Suppressor macrophage treated with lipopolysaccharide for 4 hours (primary cell): ENCODE results near the gene ATP8A2.
"Not testable (repeated sequence)": the region's sequence is repeated elsewhere in the genome, so short reads cannot be mapped to it uniquely, and the experiment has no call there.

Experiments used
- DNase-seq: peaks from one replicate; pipeline ENCODE4 v3.0.0-alpha.2; 2020

The ATP8A2 gene

DNA sequence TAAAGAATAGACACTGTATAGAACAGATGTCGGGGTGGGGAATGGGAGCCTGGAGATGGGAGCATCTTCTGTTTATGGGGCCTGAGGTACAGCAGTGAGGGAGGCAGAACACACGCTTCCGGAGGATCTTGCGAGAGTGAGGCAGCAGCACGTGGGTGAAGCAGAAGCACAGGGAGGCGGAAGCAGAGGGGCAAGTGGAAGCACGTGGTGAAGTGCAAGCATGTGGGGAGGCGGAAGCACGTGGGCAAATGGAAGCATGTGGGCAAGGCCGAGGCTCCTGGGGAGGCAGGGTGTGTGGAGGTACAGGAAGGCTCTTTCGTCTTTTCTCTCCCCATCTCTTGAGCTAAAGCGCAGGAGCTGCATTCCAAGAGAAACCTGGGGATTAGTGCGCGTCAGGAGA is 198.4 kb downstream of the ATP8A2 start:
- no peak for DNase-seq

DNA sequence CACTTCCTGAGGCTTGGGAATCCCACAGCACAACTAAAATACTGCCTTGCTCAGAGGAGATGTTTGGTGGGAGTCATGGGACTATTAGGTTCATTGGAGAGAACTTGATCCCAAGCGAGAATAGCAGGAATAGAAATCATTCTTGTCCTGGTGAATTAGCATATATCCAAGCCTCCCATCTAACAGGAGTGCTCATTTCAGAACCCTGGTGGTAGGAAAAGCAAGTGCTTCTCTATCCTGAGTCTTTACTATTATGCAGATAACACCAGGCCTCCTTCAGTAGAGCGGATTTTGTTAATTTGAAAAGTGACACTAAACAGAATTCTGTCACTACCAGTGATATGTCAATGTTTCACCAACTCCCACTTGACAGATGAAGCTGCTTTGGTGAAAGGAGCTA is 199.5 kb downstream of the ATP8A2 start:
- DNase-seq = no peak

DNA sequence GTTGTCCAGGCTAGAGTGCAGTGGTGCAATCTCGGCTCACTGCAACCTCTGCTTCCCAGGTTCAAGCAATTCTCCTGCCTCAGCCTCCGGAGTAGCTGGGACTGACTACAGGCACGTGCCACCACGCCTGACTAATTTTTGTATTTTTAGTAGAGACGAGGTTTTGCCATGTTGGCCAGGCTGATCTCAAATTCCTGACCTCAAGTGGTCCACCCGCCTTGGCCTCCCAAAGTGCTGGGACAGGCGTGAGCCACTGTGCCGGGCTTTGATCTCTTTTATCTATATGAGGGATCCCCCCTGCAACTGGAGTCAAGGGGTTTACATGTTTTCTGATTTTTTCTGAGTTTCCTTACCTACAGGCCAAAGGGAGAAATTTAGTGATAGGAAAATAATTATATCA is 200.4 kb downstream of the ATP8A2 start:
- DNase-seq = not testable (repeated sequence)

DNA sequence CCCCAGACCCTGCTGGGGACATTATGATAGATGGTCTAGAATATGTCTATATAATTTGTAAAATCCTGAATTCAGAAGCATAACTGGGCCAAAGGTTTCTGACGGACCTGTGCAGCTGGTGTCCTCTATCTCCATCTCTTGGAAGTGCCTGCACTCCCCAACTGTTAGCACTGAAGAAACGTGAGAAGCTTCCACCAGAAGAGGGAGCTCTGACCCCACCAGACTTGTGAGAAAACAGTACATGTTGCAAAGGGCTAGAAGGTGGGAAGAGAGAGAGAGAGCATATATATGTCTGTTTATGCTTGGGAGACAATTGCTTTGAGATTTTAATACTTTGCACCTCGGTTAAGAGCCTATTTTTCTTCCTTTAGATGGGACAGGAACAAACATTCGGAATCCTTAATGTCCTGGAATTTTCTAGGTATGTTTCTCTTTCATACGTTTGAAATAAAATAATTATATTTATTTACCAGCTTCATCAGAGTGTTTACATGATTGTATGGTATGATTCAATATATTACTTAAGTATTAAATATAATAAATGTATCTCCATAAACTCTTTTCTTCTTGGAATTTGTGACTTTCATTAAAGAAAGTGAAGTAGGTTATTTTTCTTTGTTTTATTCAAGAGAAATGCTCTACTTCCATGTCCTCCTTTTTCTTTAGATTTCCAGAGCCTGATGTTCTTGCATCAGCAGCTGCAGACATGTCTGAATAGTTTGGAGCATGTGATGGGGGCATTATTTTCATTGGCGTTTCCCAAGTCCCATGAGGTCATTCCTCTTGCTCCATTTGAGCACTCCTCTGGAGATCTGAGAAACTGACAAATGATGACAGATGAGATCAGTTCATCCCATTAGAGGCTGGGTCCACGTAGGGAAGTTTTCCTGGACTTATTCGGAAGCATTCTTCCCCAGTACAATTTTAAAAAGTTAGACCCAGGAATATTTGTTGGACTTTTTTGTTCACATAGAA is 202.9 kb downstream of the ATP8A2 start:
- peak; percentile 69 for DNase-seq

DNA sequence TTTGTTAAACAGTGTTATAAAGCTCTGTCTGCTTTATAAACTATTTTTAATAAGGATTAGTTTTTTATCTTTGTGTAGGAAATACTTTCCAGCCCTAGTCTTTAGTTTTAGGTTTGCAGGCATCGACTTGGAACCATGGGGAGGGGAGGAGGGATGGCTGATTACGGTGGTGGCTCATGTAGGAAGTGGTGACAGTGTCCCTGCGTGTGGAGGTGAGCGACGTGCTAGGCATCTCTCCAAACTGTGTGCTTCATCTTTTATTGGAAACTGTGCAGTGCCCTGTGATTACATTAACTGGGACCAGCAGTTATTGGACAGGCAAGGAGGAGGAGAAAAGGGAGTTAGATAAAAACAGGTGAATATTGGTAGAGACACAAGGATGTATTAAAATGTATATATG is 203.8 kb downstream of the ATP8A2 start:
- no peak for DNase-seq

DNA sequence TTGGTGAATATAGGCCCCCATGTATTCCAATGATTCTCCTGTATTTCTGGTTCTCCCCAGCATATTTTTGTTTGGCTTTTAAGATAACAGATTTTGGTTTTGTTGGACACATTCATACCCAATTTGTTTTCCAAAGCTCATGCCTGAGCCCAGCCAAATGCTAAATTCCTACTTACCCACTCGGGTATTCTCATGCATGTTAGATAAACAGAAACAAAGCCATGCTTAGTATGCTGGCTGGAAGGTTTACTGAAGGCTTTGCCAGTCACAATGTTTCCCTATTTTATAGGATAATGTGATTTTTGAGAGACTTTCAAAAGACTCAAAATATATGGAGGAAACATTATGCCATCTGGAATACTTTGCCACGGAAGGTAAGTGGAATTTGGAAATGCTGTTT is 206.8 kb downstream of the ATP8A2 start:
- no peak for DNase-seq

DNA sequence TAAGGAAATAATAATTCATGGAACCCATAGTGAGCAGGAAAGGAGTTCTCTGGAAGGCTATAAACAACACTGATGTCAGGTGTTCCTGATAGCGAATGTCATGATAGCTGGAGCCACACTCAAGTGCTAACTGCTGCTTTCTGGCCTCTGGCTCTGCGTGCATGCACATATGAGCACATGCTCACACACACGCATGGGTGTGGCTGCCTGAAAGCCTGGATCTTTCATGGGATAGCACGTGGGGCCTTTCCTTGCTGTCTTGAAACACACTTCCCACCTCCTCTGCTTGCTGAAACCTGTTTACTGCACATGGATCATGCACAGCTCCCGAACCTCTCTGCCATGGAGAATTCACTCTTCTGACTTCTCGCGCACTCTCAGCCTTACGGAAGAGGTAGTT is 207.4 kb downstream of the ATP8A2 start:
- no peak for DNase-seq

DNA sequence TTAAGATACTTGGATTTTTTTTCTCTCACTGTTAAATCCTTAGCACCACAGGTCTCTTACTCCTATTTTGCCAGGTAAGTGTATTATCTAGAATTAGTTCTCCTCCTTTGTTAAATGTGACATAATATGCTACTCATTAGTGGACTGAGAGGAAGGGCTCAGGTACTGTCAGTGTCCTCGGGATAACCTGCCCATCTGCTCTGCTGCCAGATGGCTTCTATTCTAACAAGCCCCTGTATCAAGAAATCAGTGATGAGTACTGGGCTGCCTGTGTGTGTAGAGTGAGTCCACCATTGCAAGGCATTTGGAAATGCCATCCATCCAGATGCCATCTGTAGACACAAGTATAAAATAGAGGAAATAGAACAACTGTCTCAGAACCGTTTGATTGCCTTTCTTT is 209.6 kb downstream of the ATP8A2 start:
- DNase-seq = no peak

DNA sequence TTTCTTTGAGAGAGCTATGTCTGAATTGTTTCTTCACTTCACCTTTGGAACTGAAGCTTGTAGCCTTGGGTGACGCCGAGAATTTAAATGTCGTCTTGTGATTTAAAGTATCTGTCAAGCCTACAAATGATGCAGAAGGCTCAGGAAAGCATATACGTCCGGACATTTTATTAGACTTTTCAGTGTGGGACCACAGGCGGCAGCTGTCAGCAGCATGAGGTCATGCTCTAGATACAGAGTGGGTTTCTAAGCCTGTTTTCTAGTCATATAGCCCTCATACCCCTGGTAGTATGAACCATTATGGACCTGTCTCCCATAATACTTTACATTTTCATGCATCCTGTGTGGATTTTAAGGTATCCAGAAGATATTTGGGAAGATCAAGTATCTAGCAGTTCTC is 212.3 kb downstream of the ATP8A2 start:
- DNase-seq = no peak

DNA sequence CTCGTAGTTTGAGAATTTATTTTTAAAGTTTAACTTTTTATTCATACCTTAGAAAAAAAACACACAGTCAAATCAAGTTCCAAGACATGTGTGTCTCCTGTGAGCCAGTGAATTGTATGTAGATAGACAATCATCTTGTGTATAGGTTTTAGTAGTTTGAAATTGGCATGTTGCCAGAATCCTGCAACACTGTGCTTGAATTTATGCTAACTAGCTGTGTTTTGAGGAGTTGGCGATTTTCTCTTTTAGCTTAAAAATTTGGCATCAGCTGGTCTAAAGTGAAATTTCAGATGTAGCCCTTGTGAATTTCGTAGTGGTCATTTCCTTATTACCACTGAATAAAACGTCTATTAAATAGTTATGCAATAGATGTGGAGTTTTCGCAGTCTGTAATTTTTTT is 213.2 kb downstream of the ATP8A2 start:
- no peak for DNase-seq

DNA sequence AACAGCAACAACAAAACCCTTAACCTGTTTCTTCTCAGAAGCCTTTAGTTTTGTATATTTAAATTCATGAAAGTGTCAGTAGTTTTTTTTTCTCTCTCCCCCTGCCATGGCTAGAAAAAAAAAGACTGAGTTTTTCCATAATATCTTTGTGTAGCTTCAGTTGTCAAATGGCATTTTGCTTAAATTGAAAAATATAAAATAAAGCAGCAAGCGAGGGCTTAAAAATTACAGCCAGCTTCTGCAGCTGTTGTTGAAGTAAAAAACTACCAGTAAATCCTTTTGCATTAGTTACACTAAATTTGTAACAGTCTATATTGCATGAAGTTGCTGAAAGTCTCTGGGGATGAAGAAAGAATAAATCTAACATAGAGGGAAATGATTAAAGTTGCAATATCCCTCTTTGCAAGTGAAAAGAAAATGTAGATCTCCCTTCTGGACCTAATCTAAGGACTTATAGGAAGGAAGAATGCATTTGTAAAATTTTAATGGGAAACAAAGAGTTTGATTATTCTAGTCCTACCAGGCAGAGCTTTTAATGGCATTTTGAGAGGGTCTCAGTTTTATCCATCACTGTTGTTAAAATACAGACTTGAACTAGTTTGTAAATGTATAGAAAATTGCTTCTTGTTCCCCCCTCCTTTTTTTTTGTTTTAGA is 215.7 kb downstream of the ATP8A2 start:
- no peak for DNase-seq

DNA sequence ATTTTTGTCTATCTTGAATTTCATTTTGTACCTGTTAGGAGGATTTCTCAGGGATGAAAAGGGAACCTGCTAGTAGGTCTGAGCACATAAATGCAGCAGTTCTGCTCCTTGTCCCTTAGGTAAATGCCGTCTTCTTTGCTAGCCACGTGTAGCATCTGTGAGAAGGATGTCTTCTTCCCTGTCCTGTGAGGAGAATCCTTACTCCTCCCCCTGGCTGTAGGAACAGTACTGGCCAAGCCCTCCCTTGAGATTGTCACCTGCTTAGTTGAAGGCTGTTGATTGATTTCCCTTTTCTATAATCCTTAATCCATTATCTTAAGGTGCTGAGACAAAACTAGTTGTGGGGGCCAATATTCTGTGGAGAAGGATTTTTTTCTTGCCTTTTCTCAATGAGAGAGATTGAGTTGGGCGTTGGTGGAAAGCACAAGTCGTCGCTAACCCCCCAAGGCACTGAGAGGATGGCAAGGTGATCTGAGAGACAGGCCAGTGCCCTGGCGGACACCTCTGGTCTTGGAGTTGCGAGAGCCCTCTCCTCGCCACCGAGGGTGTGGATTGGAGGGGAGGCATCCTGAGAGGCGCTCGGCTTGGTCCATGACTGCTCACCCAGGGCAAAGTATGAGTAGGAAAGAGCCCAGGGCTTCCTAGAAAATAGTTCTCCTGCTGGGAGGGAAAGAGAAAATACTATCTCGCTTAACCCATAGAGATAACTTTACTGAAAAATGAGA is 216.7 kb downstream of the ATP8A2 start:
- DNase-seq = no peak

DNA sequence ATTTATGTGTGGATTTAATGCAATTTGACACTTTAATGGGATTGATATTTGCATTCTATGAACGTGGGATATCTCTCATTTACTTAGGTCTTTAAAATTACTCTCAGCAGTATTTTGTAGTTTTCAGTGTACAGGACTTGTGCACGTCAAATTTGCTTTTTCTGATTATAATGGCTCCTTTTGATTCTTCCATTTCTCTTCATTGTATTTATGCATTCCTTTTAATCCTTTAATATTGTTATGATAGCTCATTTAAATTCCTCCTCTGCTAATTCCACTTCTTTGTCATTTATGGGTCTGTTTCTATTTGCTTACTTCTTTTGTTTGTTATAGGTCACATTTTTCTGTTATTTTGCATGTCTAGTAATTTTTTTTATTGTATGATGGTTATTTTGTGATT is 226.6 kb downstream of the ATP8A2 start:
- DNase-seq = no peak

DNA sequence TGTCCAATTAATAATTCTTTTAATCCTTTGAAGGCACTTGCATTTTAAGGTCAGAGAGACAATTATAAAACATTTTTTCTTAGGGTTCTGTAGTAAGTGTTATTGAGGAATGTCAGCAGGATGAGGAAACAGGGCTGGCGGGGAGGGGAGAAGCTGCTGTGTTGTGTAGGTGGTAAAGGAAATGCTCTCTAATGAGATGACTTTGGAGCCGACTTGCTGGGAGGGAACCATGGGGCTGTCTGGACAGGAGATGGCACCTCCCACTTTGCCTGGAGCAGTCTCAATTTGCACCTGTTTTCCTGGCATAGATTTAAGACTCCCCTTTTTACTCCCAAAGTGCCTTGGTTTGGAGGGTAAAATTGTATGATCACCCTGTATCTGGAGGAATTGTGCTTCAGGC is 230.4 kb downstream of the ATP8A2 start:
- no peak for DNase-seq

DNA sequence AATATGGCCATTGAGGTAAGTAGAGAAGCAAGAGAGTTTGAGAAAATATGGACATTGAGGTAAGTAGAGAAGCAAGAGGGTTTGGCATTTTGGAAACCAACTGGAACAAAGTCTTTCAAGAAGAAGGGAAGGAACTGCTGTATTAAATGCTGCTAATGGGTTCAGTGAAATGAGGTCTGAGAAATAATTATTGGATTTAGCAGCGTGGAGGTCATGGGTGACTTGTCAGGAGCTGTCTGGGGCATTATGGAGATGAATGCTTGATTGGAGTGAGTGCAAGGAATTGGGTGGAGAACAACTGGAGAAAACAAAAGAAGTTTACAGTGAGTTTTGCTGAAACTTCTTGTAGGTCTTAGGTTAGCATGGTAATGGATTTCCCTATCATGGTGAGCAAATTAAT is 232.3 kb downstream of the ATP8A2 start:
- DNase-seq = no peak

DNA sequence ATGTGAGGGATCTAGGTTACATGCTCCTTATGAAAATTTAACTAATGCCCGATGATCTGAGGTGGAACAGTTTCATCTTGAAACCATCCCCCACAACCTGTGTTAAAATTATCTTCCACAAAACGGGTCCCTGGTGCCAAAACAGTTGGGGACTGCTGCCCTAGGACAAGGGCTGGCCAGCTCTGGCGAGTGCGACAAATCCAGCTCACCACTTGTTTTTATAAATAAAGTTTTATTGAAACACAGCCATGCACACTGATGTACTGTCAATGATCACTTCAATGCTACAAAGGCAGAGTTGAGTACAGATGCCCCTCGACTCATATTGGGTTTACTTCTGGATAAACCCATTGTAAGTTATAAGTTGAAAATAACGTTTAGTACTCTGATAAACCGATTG is 235.3 kb downstream of the ATP8A2 start:
- DNase-seq = no peak

DNA sequence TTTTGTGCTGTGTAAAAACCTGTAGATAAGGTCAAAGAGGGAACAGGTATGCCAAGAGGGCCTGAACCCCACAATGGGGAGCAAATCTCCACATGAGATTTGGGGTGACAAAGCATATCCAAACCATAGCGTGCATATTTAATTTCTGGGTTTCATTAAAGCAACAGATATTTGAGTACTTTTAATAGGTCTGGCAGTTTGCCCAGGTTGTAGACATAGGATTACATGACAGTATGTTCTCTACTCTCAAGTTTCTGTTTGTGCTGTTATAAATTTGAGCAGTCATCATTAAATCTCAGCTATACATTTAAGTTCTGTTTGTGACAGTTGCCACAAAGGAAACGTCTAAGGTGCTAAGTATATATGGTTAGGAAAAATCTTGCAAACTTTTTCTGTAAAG is 236.4 kb downstream of the ATP8A2 start:
- no peak for DNase-seq

DNA sequence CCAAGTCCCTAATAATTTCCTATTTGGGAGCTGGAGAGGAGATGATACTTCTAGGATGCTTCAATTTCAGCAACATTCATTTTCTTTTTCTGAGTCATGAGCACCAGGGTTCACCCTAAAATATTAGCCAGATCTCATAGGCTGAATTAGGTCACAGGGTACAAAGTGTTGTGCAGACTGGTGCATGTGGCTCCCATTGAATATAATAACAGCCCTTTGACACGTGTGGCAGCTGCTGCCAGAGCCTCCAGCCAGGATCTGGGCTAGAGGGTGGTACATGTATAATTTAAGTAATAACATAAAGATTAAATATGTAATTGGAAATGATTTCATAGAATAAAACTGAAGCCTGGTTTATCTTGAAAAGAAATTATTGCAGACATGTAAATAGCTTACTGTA is 244.9 kb downstream of the ATP8A2 start:
- DNase-seq = no peak

DNA sequence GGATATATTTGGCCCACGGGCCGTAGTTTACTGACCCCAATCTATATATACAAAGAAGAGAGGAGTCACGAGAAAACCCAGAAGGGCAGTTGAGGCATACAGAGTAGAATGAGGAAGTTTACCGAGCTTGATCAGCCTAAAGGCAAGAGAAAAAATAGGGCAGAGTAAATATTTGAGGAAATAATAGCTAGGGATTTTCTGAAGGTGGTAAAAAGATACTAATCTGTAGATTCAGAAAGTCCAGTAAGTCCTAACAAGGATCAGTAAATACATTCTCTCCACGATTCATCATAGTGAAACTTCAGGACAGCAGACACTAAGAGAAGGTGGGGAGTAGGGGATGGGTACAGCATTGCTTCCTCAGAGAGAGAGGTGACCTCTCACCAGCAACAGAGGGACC is 248.1 kb downstream of the ATP8A2 start:
- no peak for DNase-seq

DNA sequence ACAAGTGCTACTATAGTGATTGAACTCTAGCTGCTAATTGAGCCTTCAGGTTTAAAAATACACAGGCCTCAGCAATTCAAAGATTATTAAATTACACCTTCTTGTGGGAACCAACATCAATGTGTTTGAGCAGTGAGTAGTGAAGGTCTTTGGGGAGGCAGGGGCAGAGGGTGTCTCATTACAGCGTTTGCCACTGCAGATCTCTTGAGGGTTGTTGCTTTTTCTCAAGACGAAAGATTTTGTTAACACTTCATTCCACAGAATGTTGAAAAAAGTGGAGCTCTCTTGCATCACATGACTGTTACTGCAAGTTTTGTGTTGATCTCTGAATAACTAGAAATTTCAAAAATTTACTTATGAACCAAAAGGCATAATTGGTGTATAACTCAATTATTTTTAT is 253.6 kb downstream of the ATP8A2 start:
- no peak for DNase-seq

DNA sequence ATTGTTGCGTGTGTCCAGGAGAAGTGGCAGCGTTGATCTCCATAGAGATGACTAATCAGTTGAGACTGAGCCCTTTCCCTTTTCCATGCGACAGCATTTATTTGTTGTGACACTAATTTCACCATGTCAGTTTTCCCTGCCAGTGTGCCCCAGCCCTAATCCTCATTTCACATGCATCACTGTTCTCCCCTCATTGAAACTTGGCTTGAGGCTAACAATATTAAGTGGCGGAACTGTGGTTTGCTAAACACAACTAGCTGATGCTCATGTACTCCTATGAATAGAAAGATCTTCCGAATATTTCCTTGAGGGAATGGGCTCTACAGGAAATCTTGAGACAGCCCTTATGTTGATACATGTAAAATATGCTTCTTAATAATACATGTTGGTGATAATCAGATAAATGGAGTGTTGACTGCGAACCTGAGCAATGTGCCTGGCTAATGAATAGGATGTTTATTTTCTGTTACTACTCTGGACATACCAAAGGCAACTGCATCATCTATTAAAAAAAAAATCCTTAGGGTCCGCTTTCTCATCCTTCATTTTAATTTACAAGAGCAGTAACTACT is 258.6 kb downstream of the ATP8A2 start:
- DNase-seq = no peak

DNA sequence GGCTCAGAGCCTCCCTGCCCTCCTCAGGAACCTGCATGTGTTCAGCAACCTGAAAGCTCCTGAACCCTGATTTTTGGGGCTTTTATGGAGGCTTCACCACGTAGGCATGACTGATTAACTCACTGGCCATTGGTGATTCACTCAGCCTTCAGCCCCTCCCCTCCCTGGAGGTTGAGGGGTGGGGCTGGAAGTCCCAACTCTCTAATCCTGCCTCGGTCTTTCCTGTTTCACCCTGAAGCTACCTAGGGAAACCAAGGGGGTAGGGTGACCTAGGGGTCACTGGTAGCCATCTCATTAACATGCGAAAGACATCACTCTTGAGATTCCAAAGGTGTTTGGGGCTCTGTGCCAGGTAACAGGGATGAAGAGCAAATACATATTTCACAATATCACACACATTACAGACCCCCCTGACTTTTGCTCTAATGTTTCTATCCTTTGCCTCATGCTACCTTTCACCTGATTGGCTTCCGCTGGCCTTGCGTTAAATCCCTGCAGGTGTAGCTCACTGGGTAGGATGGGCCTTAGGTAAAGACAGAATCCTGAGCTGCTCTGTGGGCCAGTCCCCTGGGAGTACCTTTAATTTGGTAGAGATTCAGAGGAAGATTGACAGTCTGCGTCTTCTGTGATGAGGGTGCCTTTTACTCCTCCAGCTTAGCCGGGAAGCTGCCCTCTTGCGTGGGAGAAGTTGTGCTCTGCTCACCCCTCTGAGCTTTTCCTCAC is 260.6 kb downstream of the ATP8A2 start:
- DNase-seq = no peak

DNA sequence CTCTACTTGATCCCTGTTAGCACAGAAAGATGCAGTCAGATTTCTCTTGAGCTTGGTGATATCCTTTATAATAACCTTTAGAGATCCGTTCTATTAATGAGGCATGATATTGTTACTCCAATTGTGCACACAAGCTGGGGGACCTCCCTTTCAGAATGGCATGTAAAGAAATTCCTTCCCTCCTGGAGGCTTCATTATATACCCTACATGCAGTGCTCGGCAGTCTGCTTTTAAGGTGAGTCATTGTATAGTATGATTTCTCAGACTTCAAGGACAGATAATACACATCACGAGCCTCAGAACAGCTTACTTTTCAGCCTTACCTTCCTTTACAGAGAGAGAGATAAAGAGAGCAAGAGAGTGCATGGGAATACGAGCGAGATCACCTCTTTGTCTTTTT is 261.3 kb downstream of the ATP8A2 start:
- no peak for DNase-seq
